Middle frontal gyrus (tissue), 1 donor: Measurements from ENCODE around the gene PDPN.

Experiments used
- DNase-seq: peaks from one replicate; pipeline ENCODE4 v3.0.0-alpha.2; 2015; ENCODE audit warnings: low spot score; ENCODE audit errors: extremely low spot score

PDPN gene

DNA sequence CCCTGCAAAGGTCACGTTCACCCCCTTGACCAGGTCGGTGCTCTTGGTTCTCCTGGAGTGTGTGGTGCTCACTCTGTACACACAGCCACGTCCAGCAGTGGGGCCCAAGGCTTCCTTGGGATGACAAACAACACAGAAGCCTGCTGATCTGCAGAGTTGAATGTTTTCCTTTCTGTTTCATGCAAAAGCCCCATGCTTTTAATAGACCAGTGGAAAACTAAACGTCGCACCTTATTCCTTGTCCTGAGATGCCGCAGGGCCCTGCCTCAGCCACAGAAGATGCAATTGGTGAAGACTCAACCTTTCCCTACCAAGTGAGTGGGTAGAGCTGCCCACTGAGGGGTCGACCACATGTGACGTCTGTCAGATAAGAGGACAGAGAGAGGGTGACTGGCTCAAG is 5.8 kb upstream of the PDPN start:
- DNase-seq = no peak

DNA sequence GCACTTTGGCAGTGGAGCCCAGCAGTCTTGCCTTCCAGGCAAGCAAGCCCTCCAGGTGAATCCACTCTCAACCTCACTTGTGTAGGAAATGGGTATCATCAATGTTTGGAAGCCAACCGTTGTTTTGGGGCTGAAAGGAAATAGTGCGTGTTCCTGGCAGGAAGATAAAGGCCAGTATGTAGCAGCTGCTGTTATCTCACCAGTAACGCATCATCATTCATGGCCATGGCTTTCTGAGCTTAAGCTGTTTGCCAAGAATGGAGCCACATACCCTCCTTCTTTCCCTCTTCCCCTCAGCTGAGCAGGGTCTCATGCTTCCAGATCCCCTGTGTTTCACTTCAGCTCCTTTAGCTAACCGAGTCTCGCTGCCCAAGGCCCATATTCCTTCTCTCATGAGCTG is 2.2 kb upstream of the PDPN start:
- DNase-seq = no peak

DNA sequence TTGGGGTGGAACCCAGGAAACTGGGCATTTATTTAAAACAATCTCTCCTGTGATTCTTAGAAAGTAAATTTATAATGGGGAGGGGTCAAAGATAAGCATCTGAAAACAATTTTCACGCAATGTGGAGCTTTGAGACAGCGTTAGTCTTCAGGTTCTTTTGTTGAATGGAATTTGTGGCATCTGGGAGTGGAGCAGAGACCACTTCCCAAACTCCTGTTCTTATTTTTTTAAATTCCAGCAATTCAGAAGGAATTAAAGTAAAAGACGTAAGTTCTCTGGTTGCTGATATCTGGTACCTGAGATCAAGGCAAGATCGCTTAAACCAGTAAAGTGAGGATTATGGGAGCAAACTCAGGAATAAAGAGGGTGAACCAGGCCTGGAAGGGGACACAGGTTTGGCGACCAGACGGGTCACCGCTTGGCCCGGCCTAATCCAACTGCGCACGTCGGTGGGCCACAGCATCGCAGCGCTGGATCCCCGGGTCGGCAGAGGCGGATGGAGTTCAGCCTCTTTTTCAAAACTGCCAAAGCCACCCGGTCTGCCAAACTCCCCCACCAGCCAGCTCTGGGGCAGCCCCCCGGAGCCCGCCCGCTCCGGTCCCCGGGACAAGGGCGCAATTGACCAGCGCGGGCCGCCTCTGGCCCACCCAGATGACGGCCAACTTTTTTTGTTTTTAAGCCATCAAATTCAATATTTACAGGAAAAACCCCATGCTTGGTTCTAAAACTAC is 754 bp upstream of the PDPN start:
- DNase-seq = no peak

DNA sequence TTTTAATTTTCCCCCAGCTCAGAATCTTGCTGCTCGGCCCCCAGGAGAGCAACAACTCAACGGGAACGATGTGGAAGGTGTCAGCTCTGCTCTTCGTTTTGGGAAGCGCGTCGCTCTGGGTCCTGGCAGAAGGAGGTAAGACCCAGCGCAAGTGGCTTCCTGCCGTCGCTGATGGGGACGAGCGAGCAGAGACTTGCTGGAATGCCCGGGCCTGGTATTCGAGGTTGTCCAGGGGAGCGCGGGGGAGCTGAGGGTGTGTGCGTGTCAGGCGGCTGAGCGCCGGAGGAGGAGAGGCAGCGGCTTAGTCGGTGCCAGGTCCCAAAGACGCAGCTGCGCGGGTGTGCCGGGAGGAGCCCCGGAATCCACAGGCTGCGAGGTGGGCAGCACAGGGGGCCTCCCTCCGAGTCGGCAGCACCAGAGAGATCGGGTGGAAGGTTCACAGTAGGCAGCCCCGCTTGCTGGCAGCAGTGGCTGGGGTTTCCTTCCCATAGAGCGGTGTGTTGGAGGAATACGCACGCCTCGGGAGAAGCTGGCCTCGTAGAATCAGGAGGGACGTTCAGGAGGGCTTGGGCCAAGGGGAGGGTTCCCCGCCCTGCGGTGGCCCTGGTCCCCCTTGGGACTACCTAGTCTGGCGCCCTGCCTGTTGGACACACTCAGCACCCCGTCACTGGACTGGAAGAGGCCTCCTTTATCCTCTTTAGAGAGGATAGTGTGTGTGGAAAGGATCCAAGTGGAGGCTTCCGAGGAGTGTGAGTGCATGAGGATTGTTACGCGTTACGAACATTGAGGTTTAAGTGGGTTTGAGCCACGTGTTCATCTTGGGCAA is 547 bp downstream of the PDPN start:
- DNase-seq = no peak

DNA sequence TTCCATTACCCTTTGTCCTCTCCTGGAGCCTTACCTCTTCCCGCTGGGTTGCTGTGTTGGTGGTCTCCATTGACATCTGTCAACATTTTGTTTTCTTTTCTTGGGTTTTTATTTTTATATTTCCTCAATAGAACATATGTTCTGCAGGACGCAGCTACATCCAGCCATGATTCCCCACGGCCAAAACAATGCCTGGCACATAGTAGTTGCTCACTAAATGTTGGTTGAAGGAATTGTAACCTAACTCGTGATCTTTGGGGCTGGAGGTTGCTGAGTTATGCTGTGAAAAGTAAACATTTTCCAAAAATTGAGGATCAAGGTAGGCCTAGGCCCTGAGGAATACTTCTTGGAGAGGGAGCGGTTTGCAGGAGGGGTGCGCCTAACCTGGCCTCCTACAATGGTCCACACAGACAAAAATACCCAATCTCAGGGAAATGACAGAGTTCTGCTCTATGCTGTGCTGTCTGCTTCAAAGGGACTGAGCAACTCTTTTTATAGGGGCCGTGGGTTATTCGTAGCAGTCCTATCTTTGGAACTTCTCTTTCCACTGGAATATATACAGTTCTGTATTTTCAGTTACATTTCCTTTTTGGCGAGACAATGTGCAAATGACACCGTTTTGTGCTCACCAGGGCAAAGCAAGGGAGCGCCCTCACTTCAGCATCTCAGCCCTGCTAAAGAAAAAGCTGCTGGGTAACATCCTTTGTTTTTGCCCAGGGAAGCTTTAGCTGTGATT is 1.4 kb downstream of the PDPN start:
- DNase-seq = no peak

DNA sequence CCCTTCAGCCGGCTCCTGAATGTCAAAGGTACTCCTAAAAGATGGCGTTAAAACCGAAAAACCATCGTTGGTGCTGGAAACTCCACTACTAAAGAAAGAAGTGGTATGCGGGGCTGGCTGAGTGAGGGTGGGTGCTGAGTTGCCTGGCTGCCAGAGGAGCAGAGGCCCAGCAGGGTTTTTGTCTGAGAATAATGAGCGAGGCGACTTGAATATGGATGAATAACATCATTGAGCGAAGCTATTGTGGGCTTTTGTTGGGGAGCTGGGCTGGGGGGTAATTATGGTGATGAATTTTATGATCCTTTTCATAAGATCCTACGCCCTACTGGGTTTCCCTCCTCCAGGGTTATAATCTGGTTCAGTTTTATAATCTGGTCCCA is 2.0 kb downstream of the PDPN start:
- DNase-seq = no peak

DNA sequence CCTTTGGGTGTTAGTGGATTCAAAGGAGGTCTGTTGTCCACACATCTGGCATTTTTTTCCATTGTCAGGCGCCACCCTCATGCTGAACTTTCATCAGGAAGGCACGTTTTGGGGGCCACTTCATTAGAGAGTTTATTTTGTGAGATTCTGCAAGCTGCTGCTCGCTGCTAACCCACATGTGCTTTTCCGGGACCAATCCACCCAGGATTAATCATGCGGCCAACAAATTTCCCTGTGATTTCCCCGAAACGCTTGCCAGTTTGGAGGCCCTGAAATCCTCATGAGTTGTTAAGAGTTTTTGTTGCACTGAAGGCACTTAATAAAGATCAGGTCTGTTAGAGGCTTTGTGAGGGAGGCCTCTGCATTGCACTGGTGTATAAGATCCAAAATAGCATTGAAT is 2.4 kb downstream of the PDPN start:
- DNase-seq = no peak

DNA sequence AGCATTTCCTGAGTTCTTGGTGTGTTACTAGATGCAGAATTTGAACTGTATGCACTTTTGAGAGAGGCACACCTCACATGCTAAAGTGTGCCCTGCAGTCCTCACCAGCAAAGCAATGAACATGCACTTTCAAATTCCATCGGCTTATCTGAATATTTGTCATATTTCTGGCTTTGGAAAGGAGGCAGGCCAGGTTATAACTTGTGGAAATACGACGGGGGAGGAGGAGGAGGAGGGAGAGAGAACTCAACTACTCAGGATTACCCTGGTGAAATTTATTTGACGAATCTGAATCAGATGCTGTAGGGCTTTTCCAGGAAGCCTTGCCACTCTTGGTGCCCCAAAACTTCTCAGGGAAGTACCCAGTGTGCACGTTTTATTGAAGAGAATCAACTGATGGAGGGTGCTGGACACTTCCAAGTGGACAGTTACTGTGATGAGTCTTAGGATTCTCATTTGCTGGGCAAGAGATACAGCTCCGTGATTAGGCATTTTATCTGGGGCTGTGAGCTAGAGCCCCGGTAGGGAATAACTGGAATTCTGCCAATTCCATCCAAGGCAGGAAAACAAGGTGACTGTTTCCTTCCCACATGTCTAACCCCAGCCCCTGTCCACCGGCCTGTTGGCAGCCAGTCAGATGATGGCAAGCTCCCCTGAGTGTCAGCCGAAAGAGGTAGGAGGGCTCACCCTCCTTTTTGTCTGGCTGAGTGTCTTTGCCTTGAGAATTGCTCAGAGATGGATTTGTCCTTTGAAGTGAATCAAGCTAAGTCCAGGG is 3.8 kb downstream of the PDPN start:
- no peak for DNase-seq

DNA sequence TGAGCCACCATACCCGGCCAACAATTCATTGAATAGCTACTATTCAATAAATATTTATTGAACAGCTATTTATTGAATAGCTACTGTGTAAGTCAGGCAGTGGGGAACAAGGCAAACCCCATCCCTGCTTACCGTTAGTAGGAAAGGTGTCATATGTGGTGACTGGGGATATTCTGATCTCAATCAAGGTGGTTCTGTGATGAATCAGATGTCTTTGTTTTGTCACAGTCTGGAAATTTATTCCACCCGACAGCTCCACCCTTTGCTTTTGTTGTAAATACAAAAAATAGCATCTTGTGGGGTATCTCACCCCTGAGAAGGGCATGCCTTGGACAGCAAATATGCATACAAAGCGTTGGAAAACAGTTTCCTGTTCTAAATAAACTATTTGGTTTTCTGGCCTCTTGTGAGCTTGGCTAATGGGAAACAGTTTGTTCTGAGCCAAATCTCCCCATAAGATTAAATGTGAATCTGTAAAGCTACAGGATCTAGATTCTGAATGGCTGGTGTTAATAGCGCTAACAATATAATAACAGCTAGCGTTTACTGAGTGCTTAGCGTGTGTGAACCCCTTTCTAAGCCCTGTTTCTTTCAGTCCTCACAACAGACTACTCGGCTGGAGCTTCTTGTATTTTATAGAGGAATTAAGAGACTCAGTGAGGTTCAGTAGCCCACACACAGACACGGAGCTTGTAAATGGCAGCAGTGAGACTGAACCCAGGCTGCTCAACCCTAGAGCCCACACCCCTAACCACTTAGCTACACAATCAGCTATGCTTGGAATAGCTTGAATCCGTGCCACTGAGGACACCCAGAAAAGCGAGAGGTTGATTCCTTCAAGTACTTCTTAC is 5.5 kb downstream of the PDPN start:
- DNase-seq = no peak

DNA sequence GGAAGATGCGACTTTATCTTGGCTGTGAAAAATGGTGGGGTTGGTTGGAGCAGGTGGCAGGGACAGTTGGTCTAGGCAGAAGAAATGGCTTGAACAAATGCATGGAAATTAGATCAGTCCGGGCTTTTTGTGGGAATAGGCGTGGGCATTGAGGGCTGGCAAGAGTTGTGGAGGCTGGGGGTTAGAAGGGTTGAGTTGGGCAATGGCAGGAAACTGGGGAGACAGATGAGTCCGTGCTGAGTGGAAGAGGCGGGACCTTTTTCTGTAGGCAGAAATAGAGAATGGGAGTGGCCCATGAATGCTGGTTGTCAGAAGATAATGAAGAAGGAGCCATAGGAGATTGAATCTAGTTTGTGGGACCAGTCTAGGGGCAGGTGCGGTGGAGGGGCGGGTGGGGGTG is 6.9 kb downstream of the PDPN start:
- no peak for DNase-seq

DNA sequence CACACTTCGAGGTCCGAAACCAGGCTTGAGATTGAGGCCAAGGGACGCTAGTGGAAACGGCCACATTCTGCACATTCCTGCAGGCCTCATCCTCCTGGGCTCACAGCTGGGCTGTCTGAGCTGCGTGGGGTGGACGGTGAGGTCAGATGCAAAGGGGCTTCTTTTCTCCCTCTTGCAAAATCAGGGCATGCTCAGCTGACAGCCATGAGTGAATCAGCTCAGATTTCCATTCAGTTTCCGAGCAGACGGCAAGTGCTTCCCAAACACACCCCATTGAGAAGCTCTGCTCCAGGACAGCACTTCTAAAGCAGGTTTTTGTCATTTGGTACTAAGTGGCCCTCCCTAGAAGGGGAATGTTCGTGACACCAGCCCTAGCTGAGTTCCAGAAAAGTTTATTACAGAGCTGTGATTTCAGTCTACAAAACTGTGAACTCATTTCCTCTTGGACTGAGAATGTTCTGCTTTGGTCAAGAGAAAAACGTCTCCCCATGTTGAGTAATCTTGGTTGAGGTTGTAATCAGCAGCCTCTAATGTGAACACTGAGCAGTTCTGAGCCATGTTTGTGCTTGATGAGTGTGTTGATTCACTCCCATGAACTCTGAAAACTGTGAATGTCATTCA is 10.0 kb downstream of the PDPN start:
- DNase-seq = no peak

DNA sequence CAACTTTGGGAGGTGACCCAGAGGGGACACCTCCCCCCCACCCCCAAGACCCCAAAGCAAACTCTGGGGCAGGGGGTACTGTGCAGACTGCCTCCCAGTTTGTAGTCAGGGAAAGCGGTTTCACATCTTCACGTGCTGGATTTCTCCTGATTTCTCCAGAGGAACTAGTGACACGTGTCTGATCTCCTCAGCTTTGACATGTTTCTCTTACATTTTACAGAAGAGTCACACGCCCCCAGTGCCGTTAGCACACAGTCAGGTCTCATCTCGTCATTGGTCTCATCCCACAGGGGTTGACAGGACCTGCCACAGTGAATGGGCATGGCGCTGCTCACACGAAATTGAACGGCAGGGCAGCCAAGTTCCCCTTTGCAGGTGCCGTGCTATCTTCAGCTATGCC is 11.8 kb downstream of the PDPN start:
- no peak for DNase-seq

DNA sequence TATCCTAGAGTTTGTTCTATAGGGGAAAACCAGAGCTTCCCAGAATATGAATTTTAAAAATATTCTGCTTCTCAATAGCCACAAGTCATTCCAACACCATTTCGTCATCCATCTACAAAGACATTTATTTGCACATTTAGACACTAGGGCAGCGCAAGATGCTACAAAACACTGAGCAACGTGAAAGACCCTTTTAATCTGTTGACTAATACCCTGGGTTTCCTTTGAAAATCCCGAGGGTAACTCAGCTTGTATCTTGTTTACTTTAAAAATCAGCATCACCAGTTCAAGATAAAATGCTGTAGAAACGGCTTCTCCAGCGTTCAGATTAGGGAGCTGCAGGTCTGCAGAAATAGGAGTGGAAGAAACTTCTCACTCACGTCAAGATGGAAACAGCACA is 13.5 kb downstream of the PDPN start:
- no peak for DNase-seq

DNA sequence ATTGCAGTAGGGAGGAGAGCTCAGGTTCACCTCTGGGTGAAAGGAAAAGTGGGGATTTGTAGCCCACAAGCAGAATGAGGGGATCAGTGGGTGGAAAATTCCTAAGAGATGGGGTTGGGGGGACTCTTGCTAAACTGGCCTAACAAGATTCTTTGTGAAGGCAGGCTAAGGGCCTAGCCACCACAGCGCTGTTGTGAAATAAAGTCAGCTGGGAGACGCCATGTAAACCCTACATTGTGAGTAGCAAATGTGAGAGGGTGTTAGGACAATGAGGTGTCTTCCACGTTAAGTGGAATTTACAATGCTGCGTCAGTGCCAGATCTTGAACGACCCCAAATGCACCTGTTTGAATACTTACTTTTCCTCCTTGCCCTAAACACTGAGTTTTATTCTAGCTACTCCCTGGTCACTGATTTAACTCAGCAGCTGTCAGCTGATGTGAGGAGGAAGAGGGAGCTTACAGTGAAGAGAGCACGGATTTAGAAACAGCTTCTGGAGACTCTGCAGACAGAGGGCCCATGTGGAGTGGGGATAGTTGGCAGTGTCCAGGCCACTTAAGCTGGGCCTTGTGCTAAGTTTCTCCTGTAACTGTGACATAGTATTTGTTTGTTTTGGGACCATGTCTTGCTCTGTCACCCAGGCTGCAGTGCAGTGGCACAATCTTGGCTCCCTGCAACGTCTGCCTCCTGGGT is 17.3 kb downstream of the PDPN start:
- DNase-seq = no peak

DNA sequence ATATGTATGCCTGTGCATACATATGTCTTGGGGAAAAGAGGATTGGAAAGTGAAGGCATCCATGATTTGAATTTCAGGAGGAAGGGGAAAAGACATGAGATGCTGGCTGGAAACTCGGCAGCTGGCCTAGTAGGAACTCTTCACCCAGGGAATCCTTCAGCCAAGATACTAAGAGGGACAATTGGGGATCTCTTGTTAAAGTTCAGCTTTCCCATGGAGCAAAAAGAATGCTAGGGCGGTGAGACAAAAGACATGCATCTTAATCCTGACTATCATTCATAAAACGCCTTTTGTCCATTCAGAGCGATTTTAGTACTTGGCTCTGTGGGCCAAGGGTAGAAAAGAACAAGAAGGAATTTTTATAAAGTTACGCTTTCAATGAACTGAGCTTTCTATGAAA is 20.5 kb downstream of the PDPN start:
- DNase-seq = no peak

DNA sequence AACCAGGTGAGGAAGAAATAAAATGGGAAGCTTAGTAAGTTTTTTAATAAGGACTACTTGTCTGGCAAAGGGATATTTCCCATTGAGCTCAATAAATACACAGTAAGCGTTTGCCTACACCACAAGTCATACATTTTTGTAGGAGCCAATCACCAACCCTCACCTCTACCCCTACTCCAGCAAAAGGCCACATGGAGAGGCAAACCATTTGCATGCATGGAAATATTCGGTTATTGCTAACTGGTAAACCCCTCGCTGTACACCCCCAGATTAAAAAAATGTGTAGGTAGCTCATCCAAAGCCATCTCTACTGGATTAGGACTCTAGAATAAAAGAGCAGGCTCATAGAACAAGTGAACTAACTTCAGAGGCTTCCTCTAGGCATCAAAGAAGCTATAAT is 21.1 kb downstream of the PDPN start:
- no peak for DNase-seq

DNA sequence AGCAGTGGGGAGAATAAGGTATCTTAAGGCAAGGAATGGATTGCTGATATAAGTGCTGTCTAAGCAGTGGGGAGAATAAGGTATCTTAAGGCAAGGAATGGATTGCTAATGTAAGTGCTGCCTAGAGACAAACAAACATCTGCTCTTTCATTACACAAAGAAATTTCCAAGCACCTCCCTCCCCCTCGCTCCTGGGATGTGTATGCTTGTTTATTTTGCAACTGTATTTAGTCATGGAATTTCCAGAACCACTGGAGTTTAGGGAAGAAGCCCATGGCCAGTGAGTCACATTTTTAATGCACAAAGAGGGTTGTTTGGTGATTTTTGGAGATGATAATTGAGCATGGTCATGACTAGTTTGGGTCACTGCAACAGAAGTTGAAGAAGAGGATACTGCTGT is 21.5 kb downstream of the PDPN start:
- no peak for DNase-seq

DNA sequence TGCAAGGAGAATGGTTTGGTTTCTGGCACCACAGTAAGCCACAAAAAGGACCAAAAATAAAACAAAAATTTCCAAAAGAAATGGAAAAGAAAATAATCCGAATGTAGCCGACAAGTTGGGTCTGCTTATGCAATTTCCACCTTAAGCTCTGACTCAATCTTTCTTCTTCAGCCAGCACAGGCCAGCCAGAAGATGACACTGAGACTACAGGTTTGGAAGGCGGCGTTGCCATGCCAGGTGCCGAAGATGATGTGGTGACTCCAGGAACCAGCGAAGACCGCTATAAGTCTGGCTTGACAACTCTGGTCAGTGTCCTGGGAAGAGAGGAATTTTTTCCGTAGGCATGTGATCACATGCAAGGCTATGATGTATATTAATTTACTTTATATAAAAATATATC is 23.4 kb downstream of the PDPN start:
- no peak for DNase-seq

DNA sequence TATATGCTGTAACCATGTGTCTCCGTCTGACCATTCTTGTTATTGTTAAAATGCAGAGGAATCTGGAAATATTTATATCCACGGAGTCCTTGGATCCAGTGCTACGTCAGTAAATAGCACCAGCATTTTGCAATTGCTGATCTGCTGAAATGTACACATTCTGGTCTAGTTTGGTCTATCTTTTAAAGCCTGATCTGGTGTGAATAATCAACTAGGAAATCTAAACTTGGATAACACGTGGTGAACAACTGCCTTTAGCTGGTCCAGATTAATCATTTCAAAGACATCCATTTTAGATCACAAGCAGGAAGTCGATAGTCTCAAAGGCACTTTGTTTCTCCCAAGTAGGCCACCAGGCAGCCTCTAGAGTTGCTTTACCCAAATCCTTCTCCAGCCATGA is 32.6 kb downstream of the PDPN start:
- no peak for DNase-seq

DNA sequence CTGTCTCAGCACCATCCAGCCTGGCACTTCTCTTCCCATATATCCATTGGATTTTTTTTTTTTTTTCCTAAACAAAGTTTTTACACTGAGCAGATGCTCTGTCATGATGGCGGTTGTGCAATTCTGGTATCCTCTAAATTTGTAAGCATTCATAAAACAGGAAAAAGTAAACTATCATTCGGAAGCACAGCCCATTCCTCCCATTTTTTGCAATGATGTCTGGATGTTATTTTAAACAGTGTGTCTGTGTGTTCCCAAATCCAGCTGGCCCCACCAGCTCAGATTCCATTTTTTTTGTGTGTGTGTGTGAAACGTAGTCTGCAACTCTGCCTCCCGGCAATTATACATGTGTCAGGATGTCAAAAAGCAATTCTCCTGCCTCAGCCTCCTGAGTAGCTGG is 33.5 kb downstream of the PDPN start:
- no peak for DNase-seq
